Stimulated activated CD4-positive, alpha-beta T cell treated with anti-CD3 and anti-CD28 coated beads, TNF-alpha, amount 100 ng/mL, for 1 hour (primary cell): ENCODE measurements around the gene MMEL1.
"Not testable (repeated sequence)": the region's sequence is repeated elsewhere in the genome, so short reads cannot be mapped to it uniquely, and the experiment has no call there.

Source experiments
- DNase-seq, 3 donors: peaks; one replicate each; pipeline ENCODE4 v3.0.0-alpha.2; 2020; ENCODE audit warnings: low read depth in 3 of 3, low spot score in 1 of 3

The MMEL1 gene

GRCh38 chr1:2632561-2633361 is at the start of gene MMEL1:
Gene MMEL1, minus strand, starts transcription at chr1:2633016. Its CDS starts 3,532 bp downstream, at chr1:2629484.
- no peak for DNase-seq

GRCh38 chr1:2676726-2677125 is 43.9 kb upstream of the MMEL1 start:
- not testable (repeated sequence) for DNase-seq

GRCh38 chr1:2671656-2672055 is 38.8 kb upstream of the MMEL1 start:
- not testable (repeated sequence) for DNase-seq

GRCh38 chr1:2659806-2660205 is 27.0 kb upstream of the MMEL1 start:
- DNase-seq = not testable (repeated sequence)

GRCh38 chr1:2657909-2658308 is 25.1 kb upstream of the MMEL1 start:
- not testable (repeated sequence) for DNase-seq

GRCh38 chr1:2657124-2657523 is 24.3 kb upstream of the MMEL1 start:
- DNase-seq = not testable (repeated sequence)

GRCh38 chr1:2655598-2656434 is 23.0 kb upstream of the MMEL1 start:
- DNase-seq = not testable (repeated sequence)

GRCh38 chr1:2654443-2654948 is 21.7 kb upstream of the MMEL1 start:
- not testable (repeated sequence) for DNase-seq

- DNase-seq = not testable (repeated sequence)
These were observed 21.1 kb upstream of the MMEL1 start for GRCh38 chr1:2653741-2654442.

GRCh38 chr1:2652926-2653571 is 20.2 kb upstream of the MMEL1 start:
- DNase-seq = not testable (repeated sequence)

- not testable (repeated sequence) for DNase-seq
These were observed 19.5 kb upstream of the MMEL1 start for GRCh38 chr1:2652152-2652925.

- no peak for DNase-seq
These were observed 18.3 kb upstream of the MMEL1 start for GRCh38 chr1:2650967-2651645.

- DNase-seq = no peak
These were observed 14.0 kb upstream of the MMEL1 start for GRCh38 chr1:2646837-2647236.

GRCh38 chr1:2645776-2646175 is 13.0 kb upstream of the MMEL1 start:
- DNase-seq = no peak

- no peak for DNase-seq
These were observed 12.3 kb upstream of the MMEL1 start for GRCh38 chr1:2645143-2645542.

GRCh38 chr1:2644591-2645101 is 11.8 kb upstream of the MMEL1 start:
- no peak for DNase-seq

GRCh38 chr1:2644171-2644570 is 11.4 kb upstream of the MMEL1 start:
- DNase-seq = no peak

- no peak for DNase-seq
These were observed 10.7 kb upstream of the MMEL1 start for GRCh38 chr1:2643414-2644077.
